HEK293 (cell line): ENCODE data around the gene SPX.
A peak's percentile ranks its signal among the peaks of the same experiment; 100 is the strongest.

ENCODE experiments used
- AEBP2 ChIP-seq: fragments of 450-650 bp; formaldehyde crosslinking; IDR thresholded peaks from 2 replicates; pipeline ENCODE4 v1.5.1; 2016; ENCODE audit warnings: missing biosample characterization, missing genetic modification characterization, borderline replicate concordance
- ELK4 ChIP-seq: IDR thresholded peaks from 2 replicates; pipeline ENCODE4 v1.6.1; 2011; ENCODE audit warnings: mild to moderate bottlenecking, low read depth, low read length, borderline replicate concordance
- HOXC10 ChIP-seq: sonication (generic); formaldehyde crosslinking; IDR thresholded peaks from 2 replicates; pipeline ENCODE4 v1.8.1; 2023; ENCODE audit warnings: mild to moderate bottlenecking, missing genetic modification reagents
- MYNN ChIP-seq: fragments of 450-650 bp; formaldehyde crosslinking; IDR thresholded peaks from 2 replicates; pipeline ENCODE4 v1.5.1; 2016; ENCODE audit warnings: missing biosample characterization, missing genetic modification characterization, borderline replicate concordance
- PBX3 ChIP-seq: sonication (generic); formaldehyde crosslinking; IDR thresholded peaks from 2 replicates; pipeline ENCODE4 v1.8.1; 2022; ENCODE audit warnings: mild to moderate bottlenecking, moderate library complexity, missing genetic modification reagents
- PRDM1 ChIP-seq: fragments of 450-650 bp; formaldehyde crosslinking; IDR thresholded peaks from 2 replicates; pipeline ENCODE4; 2016; ENCODE audit warnings: missing biosample characterization, missing genetic modification characterization
- REPIN1 ChIP-seq: fragments of 450-650 bp; formaldehyde crosslinking; IDR thresholded peaks from 2 replicates; pipeline ENCODE4 v1.5.1; 2017; ENCODE audit warnings: missing biosample characterization, missing genetic modification characterization, low read depth
- SCRT2 ChIP-seq: fragments of 450-650 bp; formaldehyde crosslinking; IDR thresholded peaks from 2 replicates; pipeline ENCODE4 v1.5.1; 2016; ENCODE audit warnings: missing biosample characterization, missing genetic modification characterization
- TRIM28 ChIP-seq: IDR thresholded peaks from 2 replicates; pipeline ENCODE4 v1.6.1; 2011; ENCODE audit warnings: low read length, control low read depth, borderline replicate concordance
- ZBTB17 ChIP-seq: fragments of 450-650 bp; formaldehyde crosslinking; IDR thresholded peaks from 2 replicates; pipeline ENCODE4 v1.5.1; 2016; ENCODE audit warnings: missing biosample characterization, missing genetic modification characterization
- ZEB2 ChIP-seq: fragments of 450-650 bp; formaldehyde crosslinking; IDR thresholded peaks from 2 replicates; pipeline ENCODE4 v1.5.1; 2016; ENCODE audit warnings: missing biosample characterization, missing genetic modification characterization
- ZNF121 ChIP-seq: fragments of 450-650 bp; formaldehyde crosslinking; IDR thresholded peaks from 2 replicates; pipeline ENCODE4 v1.5.1; 2016; ENCODE audit warnings: missing biosample characterization, missing genetic modification characterization
- ZNF132 ChIP-seq: fragments of 450-650 bp; formaldehyde crosslinking; IDR thresholded peaks from 2 replicates; pipeline ENCODE4 v1.5.1; 2017; ENCODE audit warnings: missing biosample characterization, missing genetic modification characterization, borderline replicate concordance
- ZNF146 ChIP-seq: fragments of 450-650 bp; formaldehyde crosslinking; IDR thresholded peaks from 2 replicates; pipeline ENCODE4 v1.5.1; 2016; ENCODE audit warnings: missing biosample characterization, missing genetic modification characterization
- ZNF155 ChIP-seq: fragments of 450-650 bp; formaldehyde crosslinking; IDR thresholded peaks from 2 replicates; pipeline ENCODE4 v1.5.1; 2016; ENCODE audit warnings: missing biosample characterization, missing genetic modification characterization
- ZNF18 ChIP-seq: fragments of 450-650 bp; formaldehyde crosslinking; IDR thresholded peaks from 2 replicates; pipeline ENCODE4 v1.5.1; 2016; ENCODE audit warnings: missing biosample characterization, missing genetic modification characterization
- ZNF223 ChIP-seq: fragments of 450-650 bp; formaldehyde crosslinking; IDR thresholded peaks from 2 replicates; pipeline ENCODE4 v1.5.1; 2016; ENCODE audit warnings: missing biosample characterization, missing genetic modification characterization
- ZNF311 ChIP-seq: fragments of 450-650 bp; formaldehyde crosslinking; IDR thresholded peaks from 2 replicates; pipeline ENCODE4 v1.5.1; 2017; ENCODE audit warnings: missing biosample characterization, missing genetic modification characterization, borderline replicate concordance
- ZNF341 ChIP-seq: fragments of 450-650 bp; formaldehyde crosslinking; IDR thresholded peaks from 2 replicates; pipeline ENCODE4; 2016; ENCODE audit warnings: low read depth, missing biosample characterization, missing genetic modification characterization
- ZNF366 ChIP-seq: fragments of 450-650 bp; formaldehyde crosslinking; conservative IDR thresholded peaks from 2 replicates; pipeline ENCODE4 v1.5.1; 2016; ENCODE audit warnings: missing biosample characterization, missing genetic modification characterization
- ZNF433 ChIP-seq: fragments of 450-650 bp; formaldehyde crosslinking; IDR thresholded peaks from 2 replicates; pipeline ENCODE4 v1.5.1; 2016; ENCODE audit warnings: missing biosample characterization, missing genetic modification characterization, low read depth
- ZNF48 ChIP-seq: fragments of 450-650 bp; formaldehyde crosslinking; IDR thresholded peaks from 2 replicates; pipeline ENCODE4 v1.5.1; 2016; ENCODE audit warnings: missing biosample characterization, missing genetic modification characterization
- ZNF501 ChIP-seq: fragments of 450-650 bp; formaldehyde crosslinking; IDR thresholded peaks from 2 replicates; pipeline ENCODE4 v1.5.1; 2016; ENCODE audit warnings: missing biosample characterization, missing genetic modification characterization
- ZNF529 ChIP-seq: fragments of 450-650 bp; formaldehyde crosslinking; IDR thresholded peaks from 2 replicates; pipeline ENCODE4 v1.5.1; 2017; ENCODE audit warnings: missing genetic modification characterization, missing biosample characterization; ENCODE audit not compliant: insufficient replicate concordance
- ZNF548 ChIP-seq: fragments of 450-650 bp; formaldehyde crosslinking; IDR thresholded peaks from 2 replicates; pipeline ENCODE4 v1.5.1; 2016; ENCODE audit warnings: missing biosample characterization, missing genetic modification characterization
- ZNF571 ChIP-seq: fragments of 450-650 bp; formaldehyde crosslinking; IDR thresholded peaks from 2 replicates; pipeline ENCODE4 v1.5.0; 2017; ENCODE audit warnings: missing biosample characterization, missing genetic modification characterization
- ZNF610 ChIP-seq: fragments of 450-650 bp; formaldehyde crosslinking; IDR thresholded peaks from 2 replicates; pipeline ENCODE4 v1.5.1; 2016; ENCODE audit warnings: missing biosample characterization, missing genetic modification characterization, borderline replicate concordance
- ZNF658 ChIP-seq: fragments of 450-650 bp; formaldehyde crosslinking; IDR thresholded peaks from 2 replicates; pipeline ENCODE4; 2016; ENCODE audit warnings: missing biosample characterization, missing genetic modification characterization
- ZNF664 ChIP-seq: fragments of 450-650 bp; formaldehyde crosslinking; IDR thresholded peaks from 2 replicates; pipeline ENCODE4 v1.5.1; 2016; ENCODE audit warnings: missing biosample characterization, missing genetic modification characterization
- ZNF843 ChIP-seq: fragments of 450-650 bp; formaldehyde crosslinking; IDR thresholded peaks from 2 replicates; pipeline ENCODE4 v1.5.1; 2016; ENCODE audit warnings: missing biosample characterization, missing genetic modification characterization
- ZSCAN23 ChIP-seq: fragments of 450-650 bp; formaldehyde crosslinking; IDR thresholded peaks from 2 replicates; pipeline ENCODE4 v1.5.1; 2016; ENCODE audit warnings: missing biosample characterization, missing genetic modification characterization
- ZSCAN5A ChIP-seq: fragments of 450-650 bp; formaldehyde crosslinking; IDR thresholded peaks from 2 replicates; pipeline ENCODE4 v1.5.1; 2016; ENCODE audit warnings: missing biosample characterization, missing genetic modification characterization
- TF ChIP-seq, protein P1 (sequence below): fragments of 450-650 bp; formaldehyde crosslinking; IDR thresholded peaks from 2 replicates; pipeline ENCODE4 v1.5.1; 2017; ENCODE audit warnings: missing biosample characterization, mild to moderate bottlenecking, missing genetic modification characterization, moderate library complexity

SPX gene

GRCh38 chr12:21501258-21502163 lies 24.6 kb upstream of the SPX start, which contains the start of the genes GOLT1B and RECQL (continued):
- TF ChIP-seq, protein P1, sequence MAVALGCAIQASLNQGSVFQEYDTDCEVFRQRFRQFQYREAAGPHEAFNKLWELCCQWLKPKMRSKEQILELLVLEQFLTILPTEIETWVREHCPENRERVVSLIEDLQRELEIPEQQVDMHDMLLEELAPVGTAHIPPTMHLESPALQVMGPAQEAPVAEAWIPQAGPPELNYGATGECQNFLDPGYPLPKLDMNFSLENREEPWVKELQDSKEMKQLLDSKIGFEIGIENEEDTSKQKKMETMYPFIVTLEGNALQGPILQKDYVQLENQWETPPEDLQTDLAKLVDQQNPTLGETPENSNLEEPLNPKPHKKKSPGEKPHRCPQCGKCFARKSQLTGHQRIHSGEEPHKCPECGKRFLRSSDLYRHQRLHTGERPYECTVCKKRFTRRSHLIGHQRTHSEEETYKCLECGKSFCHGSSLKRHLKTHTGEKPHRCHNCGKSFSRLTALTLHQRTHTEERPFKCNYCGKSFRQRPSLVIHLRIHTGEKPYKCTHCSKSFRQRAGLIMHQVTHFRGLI (tag by site-specific recombination): no peak
- TF ChIP-seq REPIN1 (tag by site-specific recombination) (no peak), ZNF658 (tag by site-specific recombination) (no peak), ZNF366 (tag by site-specific recombination) (peak; percentile 78), ZNF146 (tag by site-specific recombination) (no peak), SCRT2 (tag by site-specific recombination) (no peak), PRDM1 (tag by site-specific recombination) (peak; percentile 59), ZNF610 (tag by site-specific recombination) (0 out of 2 replicates have a peak, but pooled peaks have one; percentile 25), AEBP2 (tag by site-specific recombination) (no peak), MYNN (no peak), ZBTB17 (tag by site-specific recombination) (peak; percentile 89), ZNF48 (tag by site-specific recombination) (no peak), ZSCAN5A (tag by site-specific recombination) (no peak), ZNF341 (tag by site-specific recombination) (peak; percentile 58), ZSCAN23 (tag by site-specific recombination) (no peak), HOXC10 (CRISPR knock-in tag) (no peak), ZNF571 (tag by site-specific recombination) (no peak), ELK4 (0 out of 2 replicates have a peak, but pooled peaks have one; percentile 58), ZNF433 (tag by site-specific recombination) (no peak), ZNF18 (tag by site-specific recombination) (no peak), ZNF311 (tag by site-specific recombination) (no peak), ZNF223 (tag by site-specific recombination) (no peak), ZNF548 (no peak), PBX3 (CRISPR knock-in tag) (no peak), ZNF664 (tag by site-specific recombination) (no peak), ZNF501 (0 out of 2 replicates have a peak, but pooled peaks have one; percentile 70), ZNF529 (no peak), TRIM28 (no peak), ZNF843 (tag by site-specific recombination) (0 out of 2 replicates have a peak, but pooled peaks have one; percentile 9), ZNF155 (tag by site-specific recombination) (no peak), ZEB2 (tag by site-specific recombination) (no peak), ZNF132 (tag by site-specific recombination) (no peak), ZNF121 (no peak)
